Spinal cord (tissue), 10 donors: ENCODE measurements around the gene CHSY1. TPM values are rescaled to one million over a fixed set of nuclear protein-coding genes. Genes with fewer than 3 reads are reported as not detected.

ENCODE experiments used
- DNase-seq, 6 donors: peaks; one replicate each; pipeline versions ENCODE4 v3.0.0 to v3.0.0-alpha.2; 2013 to 2015; ENCODE audit warnings: low spot score in 6 of 6, low read depth in 4 of 6
- H3K27ac ChIP-seq: one replicate; pipeline ENCODE4 v1.5.1; 2013; ENCODE audit warnings: low read depth, low read length, control low read depth
- H3K27me3 ChIP-seq: one replicate; pipeline ENCODE4 v1.6.1; 2013; ENCODE audit warnings: low read length; ENCODE audit not compliant: control insufficient read depth, insufficient read depth
- H3K36me3 ChIP-seq: one replicate; pipeline ENCODE4 v1.6.1; 2013; ENCODE audit warnings: low read length; ENCODE audit not compliant: control insufficient read depth, insufficient read depth
- H3K4me1 ChIP-seq: one replicate; pipeline ENCODE4 v1.6.1; 2013; ENCODE audit warnings: low read length; ENCODE audit not compliant: control insufficient read depth, insufficient read depth
- H3K4me3 ChIP-seq: one replicate; pipeline ENCODE4 v1.5.1; 2013; ENCODE audit warnings: low read depth, low read length, control low read depth
- H3K9me3 ChIP-seq: one replicate; pipeline ENCODE4 v1.6.1; 2013; ENCODE audit warnings: low read length; ENCODE audit not compliant: control insufficient read depth, insufficient read depth
- WGBS: methylation state at CpG from one replicate; pipeline ENCODE4 v1.1.5; 2013; ENCODE audit warnings: missing lambda C conversion rate; ENCODE audit not compliant: insufficient coverage; 5-methylcytosine and 5-hydroxymethylcytosine counted together
- polyA plus RNA-seq, 2 donors: library from polyadenylated mRNA; unstranded; fragments of 120-200 nt; gene quantifications; one replicate each; pipeline ENCODE4 v1.2.1, GENCODE V29; 2013; ENCODE audit not compliant: insufficient read length in 2 of 2
- total RNA-seq, 2 donors: library from RNA; depleted of rRNA in 1 of 2; stranded (reverse); fragments of 120-200 nt in 1 of 2; fragments of >200 nt in 1 of 2; gene quantifications; one replicate each; pipeline versions ENCODE4 v1.2.3 to v1.2.4, GENCODE V29; 2013 to 2014
- donor health status: healthy.

CHSY1 gene
- total and polyA plus RNA-seq, 4 donors, result 28.2 to 67.3 (median 32.6) TPM

GRCh38 chr15:101178479-101178878 lies 73.4 kb downstream of the CHSY1 start:
- Histone ChIP-seq H3K4me1 (peaks cover 17% of the 10 kb centered on the region), H3K9me3 (no peaks in the 10 kb centered on the region), H3K4me3 (no peak overlapping the region), H3K27ac (no peak overlapping the region), H3K36me3 (peaks cover 27% of the 10 kb centered on the region), H3K27me3 (no peaks in the 10 kb centered on the region)
- DNase-seq, result no peak
- 89% methylated on average over 13 of the region's 18 CpGs for WGBS

- Histone ChIP-seq H3K9me3 (no peaks in the 10 kb centered on the region), H3K4me3 (no peak overlapping the region), H3K27me3 (no peaks in the 10 kb centered on the region), H3K36me3 (peaks cover 30% of the 10 kb centered on the region), H3K27ac (no peak overlapping the region), H3K4me1 (peaks cover 18% of the 10 kb centered on the region)
- 71% methylated on average over 10 of the region's 14 CpGs for whole genome bisulfite sequencing
- no peak for DNase-seq
These were observed 74.0 kb downstream of the CHSY1 start for GRCh38 chr15:101177866-101178265.

DNA sequence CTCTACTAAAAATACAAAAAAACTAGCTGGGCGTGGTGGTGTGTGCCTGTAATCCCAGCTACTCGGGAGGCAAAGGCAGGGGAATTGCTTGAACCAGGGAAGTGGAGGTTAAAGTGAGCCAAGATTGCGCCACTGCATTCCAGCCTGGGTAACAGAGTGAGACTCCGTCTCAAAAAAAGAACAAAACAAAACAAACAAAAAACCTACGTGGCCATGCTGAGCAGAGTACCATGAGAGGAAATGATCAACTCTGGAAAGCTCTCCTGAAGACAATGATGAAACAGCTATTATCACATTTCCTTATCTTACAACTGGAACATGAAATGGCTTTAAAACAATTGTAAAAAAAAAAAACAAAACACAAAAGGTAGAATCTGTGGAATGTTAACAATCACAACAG lies 75.2 kb downstream of the CHSY1 start:
- Histone ChIP-seq H3K4me1 (peaks cover 22% of the 10 kb centered on the region), H3K9me3 (no peaks in the 10 kb centered on the region), H3K27me3 (no peaks in the 10 kb centered on the region), H3K36me3 (peaks cover 32% of the 10 kb centered on the region), H3K27ac (no peak overlapping the region), H3K4me3 (no peak overlapping the region)
- no peak for DNase-seq
- no CpG with 5 or more reads among the region's 5 CpGs for WGBS

GRCh38 chr15:101175401-101175800 lies 76.4 kb downstream of the CHSY1 start:
- no peak for DNase-seq
- Histone ChIP-seq H3K4me3 (no peak overlapping the region), H3K9me3 (no peaks in the 10 kb centered on the region), H3K27ac (no peak overlapping the region), H3K4me1 (peaks cover 22% of the 10 kb centered on the region), H3K36me3 (peaks cover 32% of the 10 kb centered on the region), H3K27me3 (no peaks in the 10 kb centered on the region)
- WGBS, result 81% methylated on average over 8 of the region's 12 CpGs

DNA sequence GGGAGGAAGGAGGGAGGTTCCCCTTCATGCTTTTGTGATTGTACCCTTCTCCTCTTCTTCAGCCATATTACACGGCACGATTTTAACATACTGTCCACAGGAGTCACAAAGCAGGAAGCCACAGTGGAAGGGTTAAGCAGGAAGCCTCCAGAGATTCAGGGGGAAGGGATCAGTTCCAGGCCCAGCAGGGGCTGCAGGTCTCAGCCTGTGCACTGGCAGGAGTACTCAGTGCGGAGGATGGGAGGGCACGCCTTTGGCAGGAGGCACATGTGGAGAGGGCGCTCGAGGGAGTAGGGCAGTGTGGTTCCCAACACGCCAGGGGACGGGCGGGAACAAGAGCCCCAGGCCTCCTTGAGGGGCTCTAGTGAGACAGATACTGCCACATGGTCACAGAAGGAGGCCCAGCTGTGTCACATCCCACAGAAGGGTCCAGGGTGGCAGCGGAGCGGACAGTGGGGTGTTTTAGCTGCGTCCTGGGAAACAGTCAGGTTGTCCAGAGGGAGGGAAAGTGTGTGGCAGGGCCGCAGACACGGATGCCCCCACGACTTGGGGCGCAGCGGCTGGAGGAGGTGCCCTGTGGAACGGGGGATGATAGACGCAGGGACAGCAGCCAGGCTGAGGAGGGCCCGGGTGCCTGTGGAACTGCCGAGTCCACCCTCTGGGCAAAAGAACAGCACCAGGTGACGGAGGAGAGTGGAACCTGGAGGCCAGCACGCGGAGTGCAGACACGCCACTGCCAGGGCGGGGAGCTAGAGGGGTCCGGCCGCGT lies 77.5 kb downstream of the CHSY1 start:
- no peak for DNase-seq
- Histone ChIP-seq H3K9me3 (no peaks in the 10 kb centered on the region), H3K4me1 (peaks cover 23% of the 10 kb centered on the region), H3K27me3 (no peaks in the 10 kb centered on the region), H3K27ac (no peak overlapping the region), H3K4me3 (no peak overlapping the region), H3K36me3 (peaks cover 31% of the 10 kb centered on the region)
- 88% methylated on average over 23 of the region's 29 CpGs for WGBS

- no peak for DNase-seq
- peaks cover 30% of the 10 kb centered on the region for H3K36me3 ChIP-seq
- no peaks in the 10 kb centered on the region for H3K9me3 ChIP-seq
- H3K4me1 ChIP-seq, result peaks cover 25% of the 10 kb centered on the region
- no peaks in the 10 kb centered on the region for H3K27me3 ChIP-seq
- H3K4me3 ChIP-seq, result no peak overlapping the region
- H3K27ac ChIP-seq, result no peak overlapping the region
- WGBS, result 77% methylated on average over 12 of the region's 14 CpGs
These were observed 78.4 kb downstream of the CHSY1 start for GRCh38 chr15:101173233-101174119.

- no peaks in the 10 kb centered on the region for H3K27me3 ChIP-seq
- H3K4me1 ChIP-seq, result peaks cover 30% of the 10 kb centered on the region
- no peak overlapping the region for H3K4me3 ChIP-seq
- peak in 1 of 6 donors; percentile 37 for DNase-seq
- no peak overlapping the region for H3K27ac ChIP-seq
- no peaks in the 10 kb centered on the region for H3K9me3 ChIP-seq
- 65% methylated on average over 10 of the region's 17 CpGs for WGBS
- peaks cover 27% of the 10 kb centered on the region for H3K36me3 ChIP-seq
These were observed 79.3 kb downstream of the CHSY1 start for GRCh38 chr15:101172501-101173071.

- Histone ChIP-seq H3K27me3 (no peaks in the 10 kb centered on the region), H3K4me1 (peaks cover 30% of the 10 kb centered on the region), H3K27ac (no peak overlapping the region), H3K9me3 (no peaks in the 10 kb centered on the region), H3K36me3 (peaks cover 27% of the 10 kb centered on the region), H3K4me3 (no peak overlapping the region)
- 69% methylated on average over 7 of the region's 12 CpGs for WGBS
- peak in 1 of 6 donors; percentile 43 for DNase-seq
These were observed 79.9 kb downstream of the CHSY1 start for GRCh38 chr15:101171954-101172353.

GRCh38 chr15:101170568-101171350 lies 81.1 kb downstream of the CHSY1 start:
- WGBS, result 84% methylated on average over 16 of the region's 20 CpGs
- Histone ChIP-seq H3K9me3 (peaks cover 4% of the 10 kb centered on the region), H3K27me3 (no peaks in the 10 kb centered on the region), H3K27ac (no peak overlapping the region), H3K4me1 (peaks cover 30% of the 10 kb centered on the region), H3K36me3 (peaks cover 24% of the 10 kb centered on the region), H3K4me3 (no peak overlapping the region)
- no peak for DNase-seq
